Ammon's horn (tissue), 1 donor: ENCODE results near the gene NAPSA.

ENCODE experiments used
- DNase-seq: peaks from one replicate; pipeline ENCODE4 v3.0.0-alpha.2; 2016; ENCODE audit warnings: low spot score

The NAPSA gene

GRCh38 chr19:50383852-50384684, 18.6 kb upstream of the NAPSA start, which contains the start of gene POLD1:
POLD1 (plus strand) TSS chr19:50384347; CDS start chr19:50398852, 14,505 bp downstream.
- DNase-seq = peak; percentile 97

- DNase-seq = no peak
Measured at GRCh38 chr19:50383001-50383851, 17.8 kb upstream of the NAPSA start.

GRCh38 chr19:50381881-50382729, 16.7 kb upstream of the NAPSA start:
- DNase-seq = no peak

- DNase-seq = no peak
Measured at GRCh38 chr19:50380751-50381151, 15.3 kb upstream of the NAPSA start.

GRCh38 chr19:50380137-50380536, 14.7 kb upstream of the NAPSA start:
- DNase-seq = no peak

- no peak for DNase-seq
Measured at GRCh38 chr19:50379602-50380001, 14.2 kb upstream of the NAPSA start.

GRCh38 chr19:50378863-50379236, 13.4 kb upstream of the NAPSA start:
- no peak for DNase-seq

GRCh38 chr19:50378169-50378862, 12.9 kb upstream of the NAPSA start:
- no peak for DNase-seq

GRCh38 chr19:50377517-50377916, 12.1 kb upstream of the NAPSA start:
- no peak for DNase-seq

- DNase-seq = no peak
Measured at GRCh38 chr19:50377051-50377461, 11.6 kb upstream of the NAPSA start.

GRCh38 chr19:50376166-50377050, 11.0 kb upstream of the NAPSA start, which contains the start of gene NR1H2:
NR1H2 (plus strand) TSS chr19:50376457; CDS start chr19:50377606, 1,149 bp downstream.
- DNase-seq = peak; percentile 98

- no peak for DNase-seq
Measured at GRCh38 chr19:50371914-50372475, 6.6 kb upstream of the NAPSA start.

- peak; percentile 96 for DNase-seq
Measured at GRCh38 chr19:50368649-50369570, 3.5 kb upstream of the NAPSA start.

- no peak for DNase-seq
Measured at GRCh38 chr19:50362656-50363424, 2.6 kb downstream of the NAPSA start.

GRCh38 chr19:50362030-50362412, 3.4 kb downstream of the NAPSA start:
- no peak for DNase-seq

- no peak for DNase-seq
Measured at GRCh38 chr19:50361290-50362029, 4.0 kb downstream of the NAPSA start.

GRCh38 chr19:50359328-50359818, 6.1 kb downstream of the NAPSA start:
- DNase-seq = no peak
